GM12873 (cell line): ENCODE data around the gene BTBD18.

Experiments
- TF ChIP-seq, protein P1 (sequence below): IDR thresholded peaks from 2 replicates; pipeline ENCODE4 v1.5.1; 2012; ENCODE audit warnings: low read depth, mild to moderate bottlenecking, moderate library complexity, low read length, control low read depth; ENCODE audit not compliant: insufficient read depth; ENCODE audit errors: missing control alignments

The BTBD18 gene

DNA sequence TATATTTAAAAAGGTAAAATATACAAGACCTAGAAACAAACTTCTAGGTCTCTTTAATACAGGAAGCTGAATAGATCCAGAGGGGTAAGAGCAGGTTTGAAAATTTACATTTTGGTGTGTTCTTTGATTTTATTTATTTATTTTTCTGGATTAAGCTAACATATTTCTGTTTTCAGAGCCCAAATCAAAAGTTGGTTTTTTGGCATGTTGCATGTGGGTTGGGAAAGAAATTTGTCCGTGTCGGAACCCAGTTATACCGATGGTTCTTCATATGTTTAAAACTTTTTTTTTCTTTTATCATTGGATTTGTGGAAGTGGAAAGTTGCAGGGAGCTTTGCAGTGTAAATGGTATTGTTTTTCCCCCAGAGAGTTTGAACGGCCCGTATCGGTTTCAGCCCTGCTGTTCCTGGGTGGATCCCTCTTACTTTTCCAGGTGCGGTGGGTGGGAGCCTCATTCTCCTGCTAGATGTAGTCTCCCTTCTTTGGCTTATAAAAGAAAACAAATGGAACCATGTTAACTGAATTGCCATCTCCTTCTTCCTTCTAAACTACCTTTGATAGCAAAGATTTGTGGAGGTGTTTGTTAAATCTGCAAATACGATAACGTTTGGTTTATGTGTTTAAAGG is 10.7 kb upstream of the BTBD18 start:
- TF ChIP-seq, protein P1, sequence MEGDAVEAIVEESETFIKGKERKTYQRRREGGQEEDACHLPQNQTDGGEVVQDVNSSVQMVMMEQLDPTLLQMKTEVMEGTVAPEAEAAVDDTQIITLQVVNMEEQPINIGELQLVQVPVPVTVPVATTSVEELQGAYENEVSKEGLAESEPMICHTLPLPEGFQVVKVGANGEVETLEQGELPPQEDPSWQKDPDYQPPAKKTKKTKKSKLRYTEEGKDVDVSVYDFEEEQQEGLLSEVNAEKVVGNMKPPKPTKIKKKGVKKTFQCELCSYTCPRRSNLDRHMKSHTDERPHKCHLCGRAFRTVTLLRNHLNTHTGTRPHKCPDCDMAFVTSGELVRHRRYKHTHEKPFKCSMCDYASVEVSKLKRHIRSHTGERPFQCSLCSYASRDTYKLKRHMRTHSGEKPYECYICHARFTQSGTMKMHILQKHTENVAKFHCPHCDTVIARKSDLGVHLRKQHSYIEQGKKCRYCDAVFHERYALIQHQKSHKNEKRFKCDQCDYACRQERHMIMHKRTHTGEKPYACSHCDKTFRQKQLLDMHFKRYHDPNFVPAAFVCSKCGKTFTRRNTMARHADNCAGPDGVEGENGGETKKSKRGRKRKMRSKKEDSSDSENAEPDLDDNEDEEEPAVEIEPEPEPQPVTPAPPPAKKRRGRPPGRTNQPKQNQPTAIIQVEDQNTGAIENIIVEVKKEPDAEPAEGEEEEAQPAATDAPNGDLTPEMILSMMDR: no peak

DNA sequence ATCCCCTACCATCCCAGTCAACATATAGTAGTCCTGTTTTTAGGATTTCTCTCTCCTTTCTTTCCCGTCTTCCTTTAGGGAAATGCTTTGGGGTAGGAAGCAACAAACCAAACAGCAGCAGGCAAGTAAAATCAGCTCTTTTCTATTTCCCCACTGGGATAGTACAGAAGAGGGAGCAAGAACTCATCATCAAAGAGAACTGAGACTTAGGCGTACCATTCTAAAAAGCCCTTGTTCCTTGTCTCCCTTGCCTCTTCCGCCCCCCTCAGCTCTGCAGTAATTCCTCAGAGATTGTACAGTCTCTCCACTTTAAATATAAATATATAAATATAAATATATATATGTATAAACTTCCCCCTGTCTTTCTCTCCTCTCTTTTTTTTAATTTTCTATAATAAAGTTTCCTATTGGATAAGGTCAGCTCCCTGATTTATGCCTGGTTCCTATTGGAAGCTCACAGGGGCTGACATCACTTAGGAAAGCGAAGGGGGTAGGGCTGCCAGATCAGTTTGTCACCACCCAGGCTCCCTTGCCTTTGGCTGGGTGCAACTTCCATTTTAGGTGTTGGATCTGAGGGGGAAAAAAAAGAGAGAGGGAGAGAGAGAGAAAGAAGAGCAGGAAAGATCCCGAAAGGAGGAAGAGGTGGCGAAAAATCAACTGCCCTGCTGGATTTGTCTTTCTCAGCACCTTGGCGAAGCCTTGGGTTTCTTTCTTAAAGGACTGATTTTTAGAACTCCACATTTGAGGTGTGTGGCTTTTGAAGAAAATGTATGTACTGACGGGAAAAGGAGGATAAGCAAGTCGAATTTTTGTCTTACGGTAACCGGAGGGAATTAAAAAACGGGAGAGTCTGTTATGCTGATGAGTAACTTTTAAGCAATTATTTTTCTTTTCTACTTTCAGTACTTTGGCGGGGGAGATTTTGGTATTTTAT is 9.9 kb upstream of the BTBD18 start, which contains the start of gene CTNND1:
Gene CTNND1 (plus strand): TSS at position 502 of the 934 bp plus-strand sequence. CDS start 29,677 bp downstream, outside the sequence.
- TF ChIP-seq, protein P1: no peak

DNA sequence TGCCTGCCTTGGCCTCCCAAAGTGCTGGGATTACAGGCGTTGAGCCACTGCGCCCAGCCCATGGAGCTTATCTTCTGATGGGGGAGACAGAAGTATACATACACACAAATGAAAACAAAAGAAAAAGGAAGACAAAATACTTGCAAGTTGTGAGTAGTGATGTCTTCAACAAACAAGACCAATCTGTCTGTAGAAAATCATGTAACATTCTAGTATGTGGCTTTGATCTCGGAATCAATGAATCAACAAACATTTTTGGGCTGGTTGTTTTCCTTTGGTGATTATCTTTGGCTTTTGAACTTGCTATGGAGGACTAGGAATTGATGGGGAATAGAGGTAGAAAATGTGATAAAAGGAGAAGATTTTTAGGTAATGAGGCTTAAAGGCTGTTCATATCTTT is 6.6 kb upstream of the BTBD18 start:
- TF ChIP-seq, protein P1: no peak

DNA sequence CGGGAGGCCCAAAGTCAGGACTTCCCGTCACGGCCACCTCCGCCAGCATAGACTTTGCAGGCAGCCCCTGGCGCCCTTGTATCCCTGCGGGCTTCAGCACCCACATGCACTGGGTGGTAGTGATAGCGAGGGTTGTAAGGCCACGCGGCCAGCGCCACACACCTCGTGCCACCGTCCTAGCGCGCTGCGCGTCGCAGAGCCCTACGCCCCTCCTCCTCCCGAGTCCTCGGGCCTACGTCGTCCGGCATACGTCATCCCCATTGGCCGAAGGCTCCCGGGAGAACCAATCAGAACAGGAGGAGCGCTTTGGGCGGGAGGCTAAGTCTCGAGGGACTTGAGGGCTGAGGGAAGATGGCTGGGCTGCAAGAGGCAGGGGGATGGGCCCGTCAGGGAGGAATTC is 1.3 kb upstream of the BTBD18 start:
- TF ChIP-seq, protein P1: no peak

DNA sequence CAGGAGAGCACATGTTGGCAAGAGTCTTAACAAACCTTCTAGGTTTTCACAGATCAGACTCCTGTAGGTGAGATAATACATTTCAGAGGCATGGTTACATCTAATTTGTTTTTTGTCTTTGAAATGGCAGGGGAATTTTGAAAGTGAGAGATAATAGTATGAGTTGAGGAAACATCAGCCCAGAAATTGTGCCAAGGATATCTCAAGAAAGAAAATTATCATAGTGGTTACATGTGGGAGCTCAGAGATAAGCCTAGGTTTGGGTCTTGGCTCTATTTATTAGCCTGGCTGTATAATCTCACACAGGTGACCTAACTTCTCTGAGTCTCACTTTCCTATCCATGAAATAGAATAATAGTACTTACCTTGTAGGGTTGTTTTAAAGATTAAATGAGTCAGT is 443 bp downstream of the BTBD18 start:
- TF ChIP-seq, protein P1: no peak

DNA sequence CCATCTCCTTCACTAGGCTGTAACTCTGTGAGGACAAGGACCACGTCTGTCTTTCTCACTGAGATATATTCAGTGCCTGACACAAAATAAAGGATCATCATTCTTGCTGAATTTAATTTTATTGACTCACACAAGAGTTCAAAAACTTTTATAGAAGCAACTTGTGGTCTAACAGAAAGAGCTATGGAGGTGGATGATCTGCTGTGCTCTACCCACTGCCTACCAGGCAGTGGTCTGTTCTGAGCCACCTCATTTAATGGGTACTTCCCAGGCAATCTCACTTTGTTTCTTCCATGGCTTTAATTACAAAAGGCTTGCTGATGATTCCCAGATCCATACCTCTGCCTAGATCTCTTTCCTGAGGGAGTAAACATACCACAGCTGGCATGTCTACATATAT is 4.7 kb downstream of the BTBD18 start:
- TF ChIP-seq, protein P1: no peak

DNA sequence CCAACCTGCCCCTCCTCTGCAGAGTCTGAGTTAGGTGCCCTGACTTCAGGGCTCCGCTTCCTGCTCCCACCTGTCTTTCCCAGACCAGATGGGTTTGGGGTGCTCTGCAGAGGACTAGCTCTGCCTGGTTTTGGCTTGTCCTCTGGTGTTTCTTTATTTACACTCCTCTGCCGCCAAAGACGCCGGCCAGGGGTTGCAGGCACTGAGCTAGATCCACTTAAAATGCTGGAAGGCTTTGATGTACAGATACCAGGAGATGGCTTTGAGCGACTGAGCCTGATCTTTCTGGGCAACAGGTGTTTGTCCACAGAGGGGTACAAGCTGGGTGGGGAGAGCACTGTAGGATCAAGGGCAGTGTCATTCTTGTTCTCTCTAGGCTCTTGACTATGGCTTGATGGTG is 6.4 kb downstream of the BTBD18 start:
- TF ChIP-seq, protein P1: no peak
